Activated T-cell treated with anti-CD3 and anti-CD28 coated beads, Interleukin-2, amount 50 U/mL, for 72 hours (primary cell): ENCODE results near the gene FAM53B. TPM values are rescaled to one million over a fixed set of nuclear protein-coding genes. Genes with fewer than 3 reads are reported as not detected.
A peak's percentile ranks its signal among the peaks of the same experiment; 100 is the strongest.

ENCODE experiments used
- ATAC-seq, 2 donors: fragments of 150-1000 bp; cut with Tn5 transposase; replicated peaks in 1 of 2; 2 replicates each; pipeline ENCODE4 v1.10.0; 2021; ENCODE audit warnings: moderate library complexity in 2 of 2, mild to moderate bottlenecking in 1 of 2
- DNase-seq, 2 donors: peaks; one replicate each; pipeline ENCODE4 v3.0.0; 2021 to 2022; ENCODE audit warnings: mixed read lengths in 1 of 2
- H3K27ac Mint-ChIP-seq: one replicate; pipeline ENCODE4 v1.8.0; 2022; ENCODE audit warnings: mild to moderate bottlenecking, moderate library complexity, mixed read lengths
- H3K27me3 Mint-ChIP-seq: one replicate; pipeline ENCODE4 v1.8.0; 2022; ENCODE audit warnings: low read depth, mixed read lengths
- H3K36me3 Mint-ChIP-seq, 2 donors: one replicate each; pipeline ENCODE4 v1.8.0; 2022; ENCODE audit warnings: mixed read lengths in 2 of 2, mild to moderate bottlenecking in 1 of 2; ENCODE audit not compliant: insufficient read depth in 2 of 2
- H3K4me1 Mint-ChIP-seq: one replicate; pipeline ENCODE4 v1.8.0; 2022; ENCODE audit warnings: low read depth, mixed read lengths
- H3K4me3 Mint-ChIP-seq, 2 donors: one replicate each; pipeline ENCODE4 v1.8.0; 2022; ENCODE audit warnings: mild to moderate bottlenecking in 2 of 2, mixed read lengths in 2 of 2, moderate library complexity in 2 of 2
- H3K9me3 Mint-ChIP-seq, 2 donors: one replicate each; pipeline ENCODE4 v1.8.0; 2022; ENCODE audit warnings: mixed read lengths in 2 of 2
- total RNA-seq, 2 donors: library from RNA; stranded (reverse); gene quantifications; one replicate each; pipeline ENCODE4 v1.2.3, GENCODE V29; 2022

FAM53B gene
- total RNA-seq, 2 donors from 2014 or later, result 30.0 to 37.7 TPM

GRCh38 chr10:124739119-124739921 is 4.9 kb downstream of the FAM53B start:
- Mint-ChIP-seq H3K27ac (peak overlapping the region; percentile 99), H3K4me1 (peaks cover 87% of the 10 kb centered on the region), H3K27me3 (peaks cover 21% of the 10 kb centered on the region), H3K9me3 (no peaks in the 10 kb centered on the region), H3K36me3 (peaks cover 2 to 4% of the 10 kb centered on the region in 2 donors), H3K4me3 (peak overlapping the region; percentile 98 to 99)
- DNase-seq (no peak), ATAC-seq (no peak)

- Mint-ChIP-seq H3K4me3 (peak overlapping the region in 1 of 2 donors; percentile 99), H3K27me3 (peaks cover 21% of the 10 kb centered on the region), H3K27ac (peak overlapping the region; percentile 34), H3K9me3 (no peaks in the 10 kb centered on the region), H3K36me3 (peaks cover 2 to 3% of the 10 kb centered on the region in 2 donors), H3K4me1 (peaks cover 96% of the 10 kb centered on the region)
- ATAC-seq (no peak), DNase-seq (no peak)
Observed at GRCh38 chr10:124738441-124738840, 5.7 kb downstream of the FAM53B start.

GRCh38 chr10:124737708-124738107 is 6.5 kb downstream of the FAM53B start:
- Mint-ChIP-seq H3K9me3 (no peaks in the 10 kb centered on the region), H3K4me3 (peak overlapping the region in 1 of 2 donors; percentile 19), H3K36me3 (peaks cover 4 to 6% of the 10 kb centered on the region in 2 donors), H3K27me3 (peaks cover 19% of the 10 kb centered on the region), H3K27ac (no peak overlapping the region), H3K4me1 (peaks cover 99% of the 10 kb centered on the region)
- no peak for ATAC-seq
- DNase-seq, result no peak

GRCh38 chr10:124737221-124737620 is 7.0 kb downstream of the FAM53B start:
- Mint-ChIP-seq H3K4me3 (no peak overlapping the region), H3K36me3 (peaks cover 4 to 6% of the 10 kb centered on the region in 2 donors), H3K27ac (no peak overlapping the region), H3K9me3 (no peaks in the 10 kb centered on the region), H3K4me1 (peaks cover 99% of the 10 kb centered on the region), H3K27me3 (peaks cover 15% of the 10 kb centered on the region)
- ATAC-seq (no peak), DNase-seq (no peak)

GRCh38 chr10:124736491-124737136 is 7.6 kb downstream of the FAM53B start:
- ATAC-seq, result no peak
- Mint-ChIP-seq H3K4me1 (peaks cover 99% of the 10 kb centered on the region), H3K27ac (no peak overlapping the region), H3K27me3 (peaks cover 15% of the 10 kb centered on the region), H3K4me3 (peak overlapping the region in 1 of 2 donors; percentile 21), H3K9me3 (no peaks in the 10 kb centered on the region), H3K36me3 (peaks cover 4 to 6% of the 10 kb centered on the region in 2 donors)
- no peak for DNase-seq

GRCh38 chr10:124735491-124736286 is 8.5 kb downstream of the FAM53B start:
- Mint-ChIP-seq H3K27me3 (peaks cover 15% of the 10 kb centered on the region), H3K4me3 (peak overlapping the region in 1 of 2 donors; percentile 77), H3K27ac (no peak overlapping the region), H3K36me3 (peaks cover 2 to 6% of the 10 kb centered on the region in 2 donors), H3K9me3 (no peaks in the 10 kb centered on the region), H3K4me1 (peaks cover 97% of the 10 kb centered on the region)
- ATAC-seq, result no peak
- no peak for DNase-seq

- Mint-ChIP-seq H3K36me3 (peaks cover 2 to 8% of the 10 kb centered on the region in 2 donors), H3K4me1 (peaks cover 97% of the 10 kb centered on the region), H3K9me3 (no peaks in the 10 kb centered on the region), H3K27me3 (peaks cover 6% of the 10 kb centered on the region), H3K4me3 (peak overlapping the region; percentile 77 to 78), H3K27ac (peak overlapping the region; percentile 91)
- DNase-seq (peak; percentile 47 to 55), ATAC-seq (peak; percentile 28 to 34)
Observed at GRCh38 chr10:124734311-124735166, 9.6 kb downstream of the FAM53B start.

GRCh38 chr10:124733571-124734245 is 10.5 kb downstream of the FAM53B start:
- Mint-ChIP-seq H3K27me3 (no peaks in the 10 kb centered on the region), H3K9me3 (no peaks in the 10 kb centered on the region), H3K4me3 (peak overlapping the region; percentile 77 to 78), H3K36me3 (peaks cover 2 to 7% of the 10 kb centered on the region in 2 donors), H3K4me1 (peaks cover 97% of the 10 kb centered on the region), H3K27ac (peak overlapping the region; percentile 91)
- ATAC-seq, result no peak
- DNase-seq, result no peak

GRCh38 chr10:124732931-124733570 is 11.1 kb downstream of the FAM53B start:
- DNase-seq, result peak; percentile 76 to 80
- Mint-ChIP-seq H3K4me1 (peaks cover 97% of the 10 kb centered on the region), H3K27ac (peak overlapping the region; percentile 58), H3K27me3 (no peaks in the 10 kb centered on the region), H3K36me3 (peaks cover 2 to 7% of the 10 kb centered on the region in 2 donors), H3K4me3 (peak overlapping the region; percentile 77 to 78), H3K9me3 (no peaks in the 10 kb centered on the region)
- ATAC-seq, result peak; percentile 74

- DNase-seq (no peak), ATAC-seq (no peak)
- Mint-ChIP-seq H3K9me3 (no peaks in the 10 kb centered on the region), H3K36me3 (peaks cover 2 to 8% of the 10 kb centered on the region in 2 donors), H3K4me3 (peak overlapping the region; percentile 77 to 78), H3K27me3 (no peaks in the 10 kb centered on the region), H3K4me1 (peaks cover 97% of the 10 kb centered on the region), H3K27ac (no peak overlapping the region)
Observed at GRCh38 chr10:124731551-124731950, 12.6 kb downstream of the FAM53B start.

GRCh38 chr10:124730790-124731189 is 13.4 kb downstream of the FAM53B start:
- H3K9me3 Mint-ChIP-seq, result no peaks in the 10 kb centered on the region
- H3K4me1 Mint-ChIP-seq, result peaks cover 94% of the 10 kb centered on the region
- ATAC-seq (no peak), DNase-seq (no peak)
- no peaks in the 10 kb centered on the region for H3K27me3 Mint-ChIP-seq
- peak overlapping the region; percentile 32 for H3K27ac Mint-ChIP-seq
- peaks cover 5 to 8% of the 10 kb centered on the region in 2 donors for H3K36me3 Mint-ChIP-seq
- H3K4me3 Mint-ChIP-seq, result peak overlapping the region in 1 of 2 donors; percentile 58
